ENCODE results near the gene ALX4.

GRCh38 chr11:44322243-44322642 lies 12.3 kb upstream of the ALX4 start:
- TF ChIP-seq, protein P1, sequence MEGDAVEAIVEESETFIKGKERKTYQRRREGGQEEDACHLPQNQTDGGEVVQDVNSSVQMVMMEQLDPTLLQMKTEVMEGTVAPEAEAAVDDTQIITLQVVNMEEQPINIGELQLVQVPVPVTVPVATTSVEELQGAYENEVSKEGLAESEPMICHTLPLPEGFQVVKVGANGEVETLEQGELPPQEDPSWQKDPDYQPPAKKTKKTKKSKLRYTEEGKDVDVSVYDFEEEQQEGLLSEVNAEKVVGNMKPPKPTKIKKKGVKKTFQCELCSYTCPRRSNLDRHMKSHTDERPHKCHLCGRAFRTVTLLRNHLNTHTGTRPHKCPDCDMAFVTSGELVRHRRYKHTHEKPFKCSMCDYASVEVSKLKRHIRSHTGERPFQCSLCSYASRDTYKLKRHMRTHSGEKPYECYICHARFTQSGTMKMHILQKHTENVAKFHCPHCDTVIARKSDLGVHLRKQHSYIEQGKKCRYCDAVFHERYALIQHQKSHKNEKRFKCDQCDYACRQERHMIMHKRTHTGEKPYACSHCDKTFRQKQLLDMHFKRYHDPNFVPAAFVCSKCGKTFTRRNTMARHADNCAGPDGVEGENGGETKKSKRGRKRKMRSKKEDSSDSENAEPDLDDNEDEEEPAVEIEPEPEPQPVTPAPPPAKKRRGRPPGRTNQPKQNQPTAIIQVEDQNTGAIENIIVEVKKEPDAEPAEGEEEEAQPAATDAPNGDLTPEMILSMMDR (IDR thresholded peaks at IDR 0.05), result no peak
- TF ChIP-seq POLR2A (IDR thresholded peaks at IDR 0.05), result no peak

Data from Peyer's patch (tissue), 4 donors.